HepG2 (cell line): ENCODE results near the gene MFF. TPM values are rescaled to one million over a fixed set of nuclear protein-coding genes. Genes with fewer than 3 reads are reported as not detected.

Experiments
- ARID2 ChIP-seq: sonication (generic); formaldehyde crosslinking; IDR thresholded peaks from 2 replicates; pipeline ENCODE4 v1.8.1; 2022; ENCODE audit warnings: mild to moderate bottlenecking, missing genetic modification reagents, borderline replicate concordance
- ISX ChIP-seq: sonication (generic); formaldehyde crosslinking; conservative IDR thresholded peaks from 2 replicates; pipeline ENCODE4 v1.5.0; 2020; ENCODE audit warnings: missing genetic modification reagents
- PHF21A ChIP-seq: sonication (generic); formaldehyde crosslinking; IDR thresholded peaks from 2 replicates; pipeline ENCODE4 v1.5.0; 2020; ENCODE audit warnings: mild to moderate bottlenecking, missing genetic modification reagents
- RFX3 ChIP-seq: IDR thresholded peaks from 2 replicates; pipeline ENCODE4 v1.6.1; 2016; ENCODE audit warnings: missing biosample characterization, missing genetic modification reagents
- TEAD3 ChIP-seq: optimal IDR thresholded peaks from 2 replicates; pipeline ENCODE3; 2016; ENCODE audit warnings: borderline replicate concordance
- ZFX ChIP-seq: sonication (generic); formaldehyde crosslinking; IDR thresholded peaks from 2 replicates; pipeline ENCODE4 v1.4.0; 2020; ENCODE audit warnings: mild to moderate bottlenecking, low read depth, missing genetic modification reagents, moderate library complexity
- ZNF251 ChIP-seq: sonication (generic); formaldehyde crosslinking; IDR thresholded peaks from 2 replicates; pipeline ENCODE4 v1.9.0; 2021; ENCODE audit warnings: mild to moderate bottlenecking, missing genetic modification reagents
- ZNF460 ChIP-seq: sonication (generic); formaldehyde crosslinking; IDR thresholded peaks from 2 replicates; pipeline ENCODE4 v1.5.1; 2020; ENCODE audit warnings: missing genetic modification reagents, mild to moderate bottlenecking, borderline replicate concordance
- ZNF570 ChIP-seq: sonication (generic); formaldehyde crosslinking; IDR thresholded peaks from 2 replicates; pipeline ENCODE4 v1.4.0; 2020; ENCODE audit warnings: mild to moderate bottlenecking, missing genetic modification reagents, borderline replicate concordance
- ZNF674 ChIP-seq: sonication (generic); formaldehyde crosslinking; IDR thresholded peaks from 2 replicates; pipeline ENCODE4 v1.5.0; 2020; ENCODE audit warnings: low read depth, mild to moderate bottlenecking, missing genetic modification reagents
- ZNF709 ChIP-seq: sonication (generic); formaldehyde crosslinking; IDR thresholded peaks from 2 replicates; pipeline ENCODE4 v1.5.0; 2020; ENCODE audit warnings: mild to moderate bottlenecking, missing genetic modification reagents
- ZNF841 ChIP-seq: sonication (generic); formaldehyde crosslinking; IDR thresholded peaks from 2 replicates; pipeline ENCODE4 v1.8.1; 2023; ENCODE audit warnings: missing genetic modification reagents, borderline replicate concordance
- ZNF891 ChIP-seq: sonication (generic); formaldehyde crosslinking; IDR thresholded peaks from 2 replicates; pipeline ENCODE4 v1.5.0; 2020; ENCODE audit warnings: mild to moderate bottlenecking, missing genetic modification reagents
- polyA plus RNA-seq, 8 experiments: library from polyadenylated mRNA; depleted of rRNA in 3 of 8; stranded (reverse) in 7 of 8; unstranded in 1 of 8; fragments of >200 nt; fragmentation: Illumina TruSeq in 4 of 8; extraction: Trizol in 4 of 8; gene quantifications; 2 replicates each; pipeline versions ENCODE4 v1.2.1 to v1.2.3, GENCODE V29; 2011 to 2016; ENCODE audit warnings: low read depth in 4 of 8, missing spikeins in 1 of 8, mixed read lengths in 1 of 8; ENCODE audit not compliant: insufficient read depth in 1 of 8
- total RNA-seq, 5 experiments: library from RNA; depleted of rRNA; stranded (reverse); fragments of >200 nt; fragmentation: Illumina TruSeq; extraction: Trizol; gene quantifications; 2 replicates each; pipeline ENCODE4 v1.2.3, GENCODE V29; 2016; ENCODE audit warnings: low read depth in 1 of 5
- TF ChIP-seq, protein P1 (sequence below): sonication (generic); formaldehyde crosslinking; IDR thresholded peaks from 2 replicates; pipeline ENCODE4 v1.4.0; 2020; ENCODE audit warnings: missing genetic modification reagents, low read depth, mild to moderate bottlenecking, borderline replicate concordance
- TF ChIP-seq, protein P2 (sequence below): IDR thresholded peaks from 2 replicates; pipeline ENCODE4 v1.4.0; 2020; ENCODE audit warnings: mild to moderate bottlenecking, missing genetic modification reagents
- TF ChIP-seq, protein P3 (sequence below): sonication (generic); formaldehyde crosslinking; IDR thresholded peaks from 2 replicates; pipeline ENCODE4 v1.4.0; 2020; ENCODE audit warnings: missing genetic modification reagents
- TF ChIP-seq, protein P4 (sequence below): sonication (generic); formaldehyde crosslinking; conservative IDR thresholded peaks from 2 replicates; pipeline ENCODE4 v1.4.0; 2020; ENCODE audit warnings: mild to moderate bottlenecking, missing genetic modification reagents, moderate library complexity
- TF ChIP-seq, protein P5 (sequence below): sonication (generic); formaldehyde crosslinking; IDR thresholded peaks from 2 replicates; pipeline ENCODE4 v1.5.0; 2020; ENCODE audit warnings: missing genetic modification reagents
- TF ChIP-seq, protein P6 (sequence below): IDR thresholded peaks from 2 replicates; pipeline ENCODE4 v1.6.1; 2016; ENCODE audit warnings: low read depth, borderline replicate concordance

Gene MFF
- total and polyA plus RNA-seq, 2 of the 13 experiments (the other 11 are each of a cell fraction or from before 2014, with no cell fraction given), result 81.9 to 156 TPM

DNA sequence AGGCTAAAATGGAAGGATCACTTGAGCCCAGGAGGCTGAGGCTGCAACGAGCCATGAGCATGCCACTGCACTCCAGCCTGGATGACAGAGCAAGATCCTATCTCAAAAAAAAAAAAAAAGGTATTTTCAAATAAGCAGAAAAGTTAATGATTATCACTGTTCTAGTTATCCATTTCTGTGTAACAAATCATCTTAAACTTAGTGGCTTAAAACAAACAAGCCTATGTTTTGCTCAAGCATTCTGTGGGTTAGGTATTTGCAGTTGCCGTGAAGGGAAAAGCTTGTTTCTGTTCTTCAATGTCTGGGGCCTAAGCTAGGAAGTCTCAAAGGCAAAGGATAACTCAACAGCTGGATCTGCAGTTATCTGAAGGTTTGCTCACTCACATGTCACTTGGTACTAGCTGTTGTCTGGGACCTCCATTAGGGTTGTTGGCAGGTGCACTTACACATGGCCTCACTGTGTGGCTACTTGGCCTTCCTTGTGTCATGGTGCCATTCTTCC is 14.1 kb downstream of the MFF start (continued):
- TF ChIP-seq ZNF841 (CRISPR knock-in tag) (no peak), RFX3 (CRISPR knock-in tag) (no peak), ARID2 (peak; percentile 46; the same call in 1 of the 2 replicates), ZNF251 (CRISPR knock-in tag) (no peak), ZNF674 (CRISPR knock-in tag) (no peak), ZFX (no peak), TEAD3 (CRISPR knock-in tag) (no peak), ZNF460 (CRISPR knock-in tag) (no peak), ZNF570 (CRISPR knock-in tag) (no peak), PHF21A (CRISPR knock-in tag) (peak; percentile 54; the same call in 1 of the 2 replicates), ZNF891 (CRISPR knock-in tag) (no peak), ZNF709 (no peak), ISX (CRISPR knock-in tag) (no peak)
- TF ChIP-seq, protein P1, sequence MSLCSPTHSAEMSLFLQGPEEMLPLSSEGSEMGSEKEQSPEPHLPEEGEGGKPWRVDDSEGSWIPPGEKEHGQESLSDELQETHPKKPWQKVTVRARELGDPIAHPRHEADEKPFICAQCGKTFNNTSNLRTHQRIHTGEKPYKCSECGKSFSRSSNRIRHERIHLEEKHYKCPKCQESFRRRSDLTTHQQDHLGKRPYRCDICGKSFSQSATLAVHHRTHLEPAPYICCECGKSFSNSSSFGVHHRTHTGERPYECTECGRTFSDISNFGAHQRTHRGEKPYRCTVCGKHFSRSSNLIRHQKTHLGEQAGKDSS (CRISPR knock-in tag), result no peak
- TF ChIP-seq, protein P2, sequence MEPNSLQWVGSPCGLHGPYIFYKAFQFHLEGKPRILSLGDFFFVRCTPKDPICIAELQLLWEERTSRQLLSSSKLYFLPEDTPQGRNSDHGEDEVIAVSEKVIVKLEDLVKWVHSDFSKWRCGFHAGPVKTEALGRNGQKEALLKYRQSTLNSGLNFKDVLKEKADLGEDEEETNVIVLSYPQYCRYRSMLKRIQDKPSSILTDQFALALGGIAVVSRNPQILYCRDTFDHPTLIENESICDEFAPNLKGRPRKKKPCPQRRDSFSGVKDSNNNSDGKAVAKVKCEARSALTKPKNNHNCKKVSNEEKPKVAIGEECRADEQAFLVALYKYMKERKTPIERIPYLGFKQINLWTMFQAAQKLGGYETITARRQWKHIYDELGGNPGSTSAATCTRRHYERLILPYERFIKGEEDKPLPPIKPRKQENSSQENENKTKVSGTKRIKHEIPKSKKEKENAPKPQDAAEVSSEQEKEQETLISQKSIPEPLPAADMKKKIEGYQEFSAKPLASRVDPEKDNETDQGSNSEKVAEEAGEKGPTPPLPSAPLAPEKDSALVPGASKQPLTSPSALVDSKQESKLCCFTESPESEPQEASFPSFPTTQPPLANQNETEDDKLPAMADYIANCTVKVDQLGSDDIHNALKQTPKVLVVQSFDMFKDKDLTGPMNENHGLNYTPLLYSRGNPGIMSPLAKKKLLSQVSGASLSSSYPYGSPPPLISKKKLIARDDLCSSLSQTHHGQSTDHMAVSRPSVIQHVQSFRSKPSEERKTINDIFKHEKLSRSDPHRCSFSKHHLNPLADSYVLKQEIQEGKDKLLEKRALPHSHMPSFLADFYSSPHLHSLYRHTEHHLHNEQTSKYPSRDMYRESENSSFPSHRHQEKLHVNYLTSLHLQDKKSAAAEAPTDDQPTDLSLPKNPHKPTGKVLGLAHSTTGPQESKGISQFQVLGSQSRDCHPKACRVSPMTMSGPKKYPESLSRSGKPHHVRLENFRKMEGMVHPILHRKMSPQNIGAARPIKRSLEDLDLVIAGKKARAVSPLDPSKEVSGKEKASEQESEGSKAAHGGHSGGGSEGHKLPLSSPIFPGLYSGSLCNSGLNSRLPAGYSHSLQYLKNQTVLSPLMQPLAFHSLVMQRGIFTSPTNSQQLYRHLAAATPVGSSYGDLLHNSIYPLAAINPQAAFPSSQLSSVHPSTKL (CRISPR knock-in tag), result peak; percentile 51; the same call in 1 of the 2 replicates
- TF ChIP-seq, protein P3, sequence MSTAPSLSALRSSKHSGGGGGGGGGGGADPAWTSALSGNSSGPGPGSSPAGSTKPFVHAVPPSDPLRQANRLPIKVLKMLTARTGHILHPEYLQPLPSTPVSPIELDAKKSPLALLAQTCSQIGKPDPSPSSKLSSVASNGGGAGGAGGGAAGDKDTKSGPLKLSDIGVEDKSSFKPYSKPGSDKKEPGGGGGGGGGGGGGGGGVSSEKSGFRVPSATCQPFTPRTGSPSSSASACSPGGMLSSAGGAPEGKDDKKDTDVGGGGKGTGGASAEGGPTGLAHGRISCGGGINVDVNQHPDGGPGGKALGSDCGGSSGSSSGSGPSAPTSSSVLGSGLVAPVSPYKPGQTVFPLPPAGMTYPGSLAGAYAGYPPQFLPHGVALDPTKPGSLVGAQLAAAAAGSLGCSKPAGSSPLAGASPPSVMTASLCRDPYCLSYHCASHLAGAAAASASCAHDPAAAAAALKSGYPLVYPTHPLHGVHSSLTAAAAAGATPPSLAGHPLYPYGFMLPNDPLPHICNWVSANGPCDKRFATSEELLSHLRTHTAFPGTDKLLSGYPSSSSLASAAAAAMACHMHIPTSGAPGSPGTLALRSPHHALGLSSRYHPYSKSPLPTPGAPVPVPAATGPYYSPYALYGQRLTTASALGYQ, result no peak
- TF ChIP-seq, protein P4, sequence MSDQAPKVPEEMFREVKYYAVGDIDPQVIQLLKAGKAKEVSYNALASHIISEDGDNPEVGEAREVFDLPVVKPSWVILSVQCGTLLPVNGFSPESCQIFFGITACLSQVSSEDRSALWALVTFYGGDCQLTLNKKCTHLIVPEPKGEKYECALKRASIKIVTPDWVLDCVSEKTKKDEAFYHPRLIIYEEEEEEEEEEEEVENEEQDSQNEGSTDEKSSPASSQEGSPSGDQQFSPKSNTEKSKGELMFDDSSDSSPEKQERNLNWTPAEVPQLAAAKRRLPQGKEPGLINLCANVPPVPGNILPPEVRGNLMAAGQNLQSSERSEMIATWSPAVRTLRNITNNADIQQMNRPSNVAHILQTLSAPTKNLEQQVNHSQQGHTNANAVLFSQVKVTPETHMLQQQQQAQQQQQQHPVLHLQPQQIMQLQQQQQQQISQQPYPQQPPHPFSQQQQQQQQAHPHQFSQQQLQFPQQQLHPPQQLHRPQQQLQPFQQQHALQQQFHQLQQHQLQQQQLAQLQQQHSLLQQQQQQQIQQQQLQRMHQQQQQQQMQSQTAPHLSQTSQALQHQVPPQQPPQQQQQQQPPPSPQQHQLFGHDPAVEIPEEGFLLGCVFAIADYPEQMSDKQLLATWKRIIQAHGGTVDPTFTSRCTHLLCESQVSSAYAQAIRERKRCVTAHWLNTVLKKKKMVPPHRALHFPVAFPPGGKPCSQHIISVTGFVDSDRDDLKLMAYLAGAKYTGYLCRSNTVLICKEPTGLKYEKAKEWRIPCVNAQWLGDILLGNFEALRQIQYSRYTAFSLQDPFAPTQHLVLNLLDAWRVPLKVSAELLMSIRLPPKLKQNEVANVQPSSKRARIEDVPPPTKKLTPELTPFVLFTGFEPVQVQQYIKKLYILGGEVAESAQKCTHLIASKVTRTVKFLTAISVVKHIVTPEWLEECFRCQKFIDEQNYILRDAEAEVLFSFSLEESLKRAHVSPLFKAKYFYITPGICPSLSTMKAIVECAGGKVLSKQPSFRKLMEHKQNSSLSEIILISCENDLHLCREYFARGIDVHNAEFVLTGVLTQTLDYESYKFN (CRISPR knock-in tag), result peak; percentile 51
- TF ChIP-seq, protein P5, sequence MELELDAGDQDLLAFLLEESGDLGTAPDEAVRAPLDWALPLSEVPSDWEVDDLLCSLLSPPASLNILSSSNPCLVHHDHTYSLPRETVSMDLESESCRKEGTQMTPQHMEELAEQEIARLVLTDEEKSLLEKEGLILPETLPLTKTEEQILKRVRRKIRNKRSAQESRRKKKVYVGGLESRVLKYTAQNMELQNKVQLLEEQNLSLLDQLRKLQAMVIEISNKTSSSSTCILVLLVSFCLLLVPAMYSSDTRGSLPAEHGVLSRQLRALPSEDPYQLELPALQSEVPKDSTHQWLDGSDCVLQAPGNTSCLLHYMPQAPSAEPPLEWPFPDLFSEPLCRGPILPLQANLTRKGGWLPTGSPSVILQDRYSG (CRISPR knock-in tag), result no peak
- TF ChIP-seq, protein P6, sequence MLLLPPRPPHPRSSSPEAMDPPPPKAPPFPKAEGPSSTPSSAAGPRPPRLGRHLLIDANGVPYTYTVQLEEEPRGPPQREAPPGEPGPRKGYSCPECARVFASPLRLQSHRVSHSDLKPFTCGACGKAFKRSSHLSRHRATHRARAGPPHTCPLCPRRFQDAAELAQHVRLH, result no peak
